Prostate gland (tissue), 2 donors: ENCODE data around the gene INTS4.
"Not testable (repeated sequence)": the region's sequence is repeated elsewhere in the genome, so short reads cannot be mapped to it uniquely, and the experiment has no call there.

Source experiments
- CTCF ChIP-seq, 4 experiments: fragments of 200-600 bp in 2 of 4; fragments of 450-650 bp in 2 of 4; sonication (generic) in 2 of 4; IDR thresholded peaks; 1 replicate in 3 of 4; 2 replicates in 1 of 4; pipeline ENCODE4 v1.5.1; 2016 to 2019; ENCODE audit warnings: antibody characterized with exemption in 4 of 4, mild to moderate bottlenecking in 2 of 4, moderate library complexity in 2 of 4
- POLR2A ChIP-seq: fragments of 450-650 bp; IDR thresholded peaks from one replicate; pipeline ENCODE4 v1.6.1; 2016; ENCODE audit warnings: antibody characterized with exemption, mild to moderate bottlenecking
- POLR2AphosphoS5 ChIP-seq: sonication (generic); formaldehyde crosslinking; IDR thresholded peaks from one replicate; pipeline ENCODE4 v1.6.1; 2017; ENCODE audit warnings: antibody characterized with exemption

GRCh38 chr11:77914307-77914791 lies 80.1 kb downstream of the INTS4 start:
- not testable (repeated sequence) for TF ChIP-seq POLR2A; CTCF (IDR thresholded peaks at IDR 0.05)
- peak; percentile 65 for TF ChIP-seq POLR2AphosphoS5
